GM12878 (cell line): ENCODE measurements around the gene VASH1. TPM values are rescaled to one million over a fixed set of nuclear protein-coding genes. Genes with fewer than 3 reads are reported as not detected.

ENCODE experiments used
- ATF7 ChIP-seq: fragments of 450-650 bp; IDR thresholded peaks from 2 replicates; pipeline ENCODE4 v1.6.1; 2016; ENCODE audit warnings: low read depth, mild to moderate bottlenecking
- E2F4 ChIP-seq: IDR thresholded peaks from 2 replicates; pipeline ENCODE4 v1.6.1; 2012; ENCODE audit warnings: low read depth, low read length, improper control_type of control experiment
- EED ChIP-seq: sonication (generic); IDR thresholded peaks from 2 replicates; pipeline ENCODE4 v1.6.1; 2016; ENCODE audit warnings: antibody characterized with exemption, low read depth
- EGR1 ChIP-seq, 2 experiments: IDR thresholded peaks; 1 replicate in 1 of 2; 2 replicates in 1 of 2; pipeline ENCODE4 v1.6.1; 2011 to 2012; ENCODE audit warnings: low read depth in 2 of 2, low read length in 2 of 2, borderline replicate concordance in 1 of 2, mild to moderate bottlenecking in 1 of 2, moderate library complexity in 1 of 2
- FOS ChIP-seq: IDR thresholded peaks from 3 replicates; pipeline ENCODE4 v1.6.1; 2011; ENCODE audit warnings: borderline replicate concordance; ENCODE audit not compliant: insufficient read length; ENCODE audit errors: extremely low read depth
- HDAC6 ChIP-seq: fragments of 200-600 bp; sonication (generic); IDR thresholded peaks from one replicate; pipeline ENCODE4 v1.8.0; 2017; ENCODE audit warnings: antibody characterized with exemption; ENCODE audit not compliant: unreplicated experiment
- IKZF1 ChIP-seq: fragments of 450-650 bp; conservative IDR thresholded peaks from 2 replicates; pipeline ENCODE4 v1.6.1; 2017; ENCODE audit warnings: antibody characterized with exemption, mild to moderate bottlenecking
- IRF5 ChIP-seq: fragments of 450-650 bp; IDR thresholded peaks from 2 replicates; pipeline ENCODE4 v1.6.1; 2017; ENCODE audit warnings: borderline replicate concordance
- MAX ChIP-seq: IDR thresholded peaks from 2 replicates; pipeline ENCODE4 v1.6.1; 2012; ENCODE audit warnings: low read depth, low read length, improper control_type of control experiment
- MYC ChIP-seq: IDR thresholded peaks from 2 replicates; pipeline ENCODE4 v1.6.1; 2011; ENCODE audit warnings: mild to moderate bottlenecking, low read length, moderate library complexity, inconsistent platforms; ENCODE audit not compliant: insufficient read depth, insufficient replicate concordance, insufficient read length, severe bottlenecking
- NFYA ChIP-seq: IDR thresholded peaks from 2 replicates; pipeline ENCODE4 v1.6.1; 2011; ENCODE audit warnings: low read depth, mild to moderate bottlenecking, low read length, improper control_type of control experiment, borderline replicate concordance
- NRF1 ChIP-seq: conservative IDR thresholded peaks from 2 replicates; pipeline ENCODE4 v1.6.1; 2011; ENCODE audit warnings: mild to moderate bottlenecking, low read depth, low read length, improper control_type of control experiment
- POLR2AphosphoS2 ChIP-seq: IDR thresholded peaks from 2 replicates; pipeline ENCODE4 v1.6.1; 2011; ENCODE audit warnings: low read depth, mild to moderate bottlenecking, low read length, improper control_type of control experiment, moderate library complexity
- TBL1XR1 ChIP-seq: IDR thresholded peaks from 2 replicates; pipeline ENCODE4 v1.6.1; 2012; ENCODE audit warnings: low read depth, low read length, improper control_type of control experiment
- ZNF274 ChIP-seq: IDR thresholded peaks from one replicate; pipeline ENCODE4 v1.8.0; 2011; ENCODE audit not compliant: insufficient read length, insufficient read depth
- ZNF384 ChIP-seq: IDR thresholded peaks from 2 replicates; pipeline ENCODE4 v1.6.1; 2012; ENCODE audit warnings: low read depth, mild to moderate bottlenecking, low read length, improper control_type of control experiment, borderline replicate concordance
- polyA plus RNA-seq, 11 experiments: library from polyadenylated mRNA; depleted of rRNA in 4 of 11; unstranded in 6 of 11; stranded (reverse) in 5 of 11; fragments of >200 nt; fragmentation: Nextera tagmentation in 4 of 11; fragmentation: Illumina TruSeq in 1 of 11; extraction: Ambion mirVana in 4 of 11; extraction: Trizol in 1 of 11; gene quantifications; 1 replicate in 1 of 11; 2 replicates in 10 of 11; pipeline versions ENCODE4 v1.2.1 to v1.2.3, GENCODE V29; 2011 to 2016; ENCODE audit warnings: inconsistent platforms in 2 of 11, missing spikeins in 2 of 11, low read depth in 1 of 11
- total RNA-seq, 4 experiments: library from RNA; depleted of rRNA in 3 of 4; stranded (reverse); fragments of >200 nt in 3 of 4; fragmentation: Illumina TruSeq in 1 of 4; extraction: Trizol in 1 of 4; gene quantifications; 2 replicates each; pipeline versions ENCODE4 v1.2.1 to v1.2.3, GENCODE V29; 2013 to 2021
- TF ChIP-seq, protein P1 (sequence below): fragments of 450-650 bp; formaldehyde crosslinking; IDR thresholded peaks from 2 replicates; pipeline ENCODE4 v1.5.0; 2022; ENCODE audit warnings: mild to moderate bottlenecking, missing genetic modification characterization
- TF ChIP-seq, protein P2 (sequence below): fragments of 450-650 bp; IDR thresholded peaks from 2 replicates; pipeline ENCODE4 v1.6.1; 2016; ENCODE audit warnings: mild to moderate bottlenecking
- TF ChIP-seq, protein P3 (sequence below): fragments of 450-650 bp; IDR thresholded peaks from 2 replicates; pipeline ENCODE4 v1.6.1; 2017; ENCODE audit warnings: low read depth, mild to moderate bottlenecking, moderate library complexity

VASH1 gene
- total and polyA plus RNA-seq, 10 of the 15 experiments (the other 5 are each of a cell fraction or from before 2014, with no cell fraction given) = 0.06 to 2.3 (median 0.53) TPM

GRCh38 chr14:76761136-76761959 lies at the start of gene VASH1 (continued):
- TF ChIP-seq E2F4 (no peak), NFYA (no peak), HDAC6 (peak; percentile 39), IKZF1 (peak; percentile 78), ZNF384 (no peak), ATF7 (no peak), ZNF274 (no peak), MYC (no peak), MAX (no peak; the same call in 1 of the 2 replicates), POLR2AphosphoS2 (no peak), NRF1 (peak; percentile 48; the same call in 1 of the 2 replicates), EGR1 (IDR thresholded peaks at IDR 0.05; ENCODE audit: borderline replicate concordance in 1 of 2, low read depth in 2 of 2, low read length in 2 of 2) (0 out of 3 replicates have a peak, but pooled peaks of 1 of the 2 experiments have one; percentile 46), FOS (no peak), EED (peak; percentile 54; the same call in 1 of the 2 replicates), TBL1XR1 (no peak), IRF5 (no peak)
- TF ChIP-seq, protein P1, sequence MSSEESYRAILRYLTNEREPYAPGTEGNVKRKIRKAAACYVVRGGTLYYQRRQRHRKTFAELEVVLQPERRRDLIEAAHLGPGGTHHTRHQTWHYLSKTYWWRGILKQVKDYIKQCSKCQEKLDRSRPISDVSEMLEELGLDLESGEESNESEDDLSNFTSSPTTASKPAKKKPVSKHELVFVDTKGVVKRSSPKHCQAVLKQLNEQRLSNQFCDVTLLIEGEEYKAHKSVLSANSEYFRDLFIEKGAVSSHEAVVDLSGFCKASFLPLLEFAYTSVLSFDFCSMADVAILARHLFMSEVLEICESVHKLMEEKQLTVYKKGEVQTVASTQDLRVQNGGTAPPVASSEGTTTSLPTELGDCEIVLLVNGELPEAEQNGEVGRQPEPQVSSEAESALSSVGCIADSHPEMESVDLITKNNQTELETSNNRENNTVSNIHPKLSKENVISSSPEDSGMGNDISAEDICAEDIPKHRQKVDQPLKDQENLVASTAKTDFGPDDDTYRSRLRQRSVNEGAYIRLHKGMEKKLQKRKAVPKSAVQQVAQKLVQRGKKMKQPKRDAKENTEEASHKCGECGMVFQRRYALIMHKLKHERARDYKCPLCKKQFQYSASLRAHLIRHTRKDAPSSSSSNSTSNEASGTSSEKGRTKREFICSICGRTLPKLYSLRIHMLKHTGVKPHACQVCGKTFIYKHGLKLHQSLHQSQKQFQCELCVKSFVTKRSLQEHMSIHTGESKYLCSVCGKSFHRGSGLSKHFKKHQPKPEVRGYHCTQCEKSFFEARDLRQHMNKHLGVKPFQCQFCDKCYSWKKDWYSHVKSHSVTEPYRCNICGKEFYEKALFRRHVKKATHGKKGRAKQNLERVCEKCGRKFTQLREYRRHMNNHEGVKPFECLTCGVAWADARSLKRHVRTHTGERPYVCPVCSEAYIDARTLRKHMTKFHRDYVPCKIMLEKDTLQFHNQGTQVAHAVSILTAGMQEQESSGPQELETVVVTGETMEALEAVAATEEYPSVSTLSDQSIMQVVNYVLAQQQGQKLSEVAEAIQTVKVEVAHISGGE (CRISPR knock-in tag) = no peak
- TF ChIP-seq, protein P2, sequence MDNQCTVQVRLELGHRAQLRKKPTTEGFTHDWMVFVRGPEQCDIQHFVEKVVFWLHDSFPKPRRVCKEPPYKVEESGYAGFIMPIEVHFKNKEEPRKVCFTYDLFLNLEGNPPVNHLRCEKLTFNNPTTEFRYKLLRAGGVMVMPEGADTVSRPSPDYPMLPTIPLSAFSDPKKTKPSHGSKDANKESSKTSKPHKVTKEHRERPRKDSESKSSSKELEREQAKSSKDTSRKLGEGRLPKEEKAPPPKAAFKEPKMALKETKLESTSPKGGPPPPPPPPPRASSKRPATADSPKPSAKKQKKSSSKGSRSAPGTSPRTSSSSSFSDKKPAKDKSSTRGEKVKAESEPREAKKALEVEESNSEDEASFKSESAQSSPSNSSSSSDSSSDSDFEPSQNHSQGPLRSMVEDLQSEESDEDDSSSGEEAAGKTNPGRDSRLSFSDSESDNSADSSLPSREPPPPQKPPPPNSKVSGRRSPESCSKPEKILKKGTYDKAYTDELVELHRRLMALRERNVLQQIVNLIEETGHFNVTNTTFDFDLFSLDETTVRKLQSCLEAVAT = no peak
- TF ChIP-seq, protein P3, sequence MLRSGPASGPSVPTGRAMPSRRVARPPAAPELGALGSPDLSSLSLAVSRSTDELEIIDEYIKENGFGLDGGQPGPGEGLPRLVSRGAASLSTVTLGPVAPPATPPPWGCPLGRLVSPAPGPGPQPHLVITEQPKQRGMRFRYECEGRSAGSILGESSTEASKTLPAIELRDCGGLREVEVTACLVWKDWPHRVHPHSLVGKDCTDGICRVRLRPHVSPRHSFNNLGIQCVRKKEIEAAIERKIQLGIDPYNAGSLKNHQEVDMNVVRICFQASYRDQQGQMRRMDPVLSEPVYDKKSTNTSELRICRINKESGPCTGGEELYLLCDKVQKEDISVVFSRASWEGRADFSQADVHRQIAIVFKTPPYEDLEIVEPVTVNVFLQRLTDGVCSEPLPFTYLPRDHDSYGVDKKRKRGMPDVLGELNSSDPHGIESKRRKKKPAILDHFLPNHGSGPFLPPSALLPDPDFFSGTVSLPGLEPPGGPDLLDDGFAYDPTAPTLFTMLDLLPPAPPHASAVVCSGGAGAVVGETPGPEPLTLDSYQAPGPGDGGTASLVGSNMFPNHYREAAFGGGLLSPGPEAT = no peak
